NB4 (cell line): ENCODE results near the gene CIITA.

Source experiments
- DNase-seq: peaks from one replicate; pipeline ENCODE4 v3.0.0; 2010; ENCODE audit warnings: low read depth
- H3K4me3 ChIP-seq: one replicate; pipeline ENCODE4 v1.5.1; 2011; ENCODE audit warnings: mild to moderate bottlenecking, low read depth, low read length, moderate library complexity
- CTCF ChIP-seq: IDR thresholded peaks from one replicate; pipeline ENCODE4 v1.5.1; 2012; ENCODE audit warnings: low read depth, low read length
- MAX ChIP-seq: IDR thresholded peaks from 2 replicates; pipeline ENCODE4 v1.6.1; 2011; ENCODE audit warnings: low read depth, low read length
- MYC ChIP-seq: IDR thresholded peaks from 2 replicates; pipeline ENCODE4 v1.6.1; 2011; ENCODE audit warnings: low read depth, low read length
- POLR2A ChIP-seq: IDR thresholded peaks from 2 replicates; pipeline ENCODE4 v1.6.1; 2011; ENCODE audit warnings: mild to moderate bottlenecking; ENCODE audit not compliant: insufficient read length; ENCODE audit errors: extremely low read depth

The CIITA gene

GRCh38 chr16:10838621-10839278 is 38.3 kb upstream of the CIITA start:
- no peak overlapping the region for H3K4me3 ChIP-seq
- TF ChIP-seq MAX, result no peak
- TF ChIP-seq CTCF, result no peak
- TF ChIP-seq POLR2A, result no peak
- TF ChIP-seq MYC, result no peak
- DNase-seq, result no peak

GRCh38 chr16:10839279-10839666 is 37.7 kb upstream of the CIITA start:
- H3K4me3 ChIP-seq, result no peak overlapping the region
- no peak for DNase-seq
- TF ChIP-seq MAX (no peak), POLR2A (no peak), MYC (no peak), CTCF (no peak)

- no peak overlapping the region for H3K4me3 ChIP-seq
- TF ChIP-seq MYC (no peak), CTCF (no peak)
- DNase-seq, result no peak
These were observed 36.3 kb upstream of the CIITA start for GRCh38 chr16:10840703-10841102.

GRCh38 chr16:10846213-10846998 is 30.6 kb upstream of the CIITA start:
- peak; percentile 15 for DNase-seq

GRCh38 chr16:10847176-10847575 is 29.8 kb upstream of the CIITA start:
- no peak overlapping the region for H3K4me3 ChIP-seq
- peak; percentile 9 for DNase-seq
- TF ChIP-seq CTCF (no peak), MAX (no peak), MYC (no peak), POLR2A (no peak)

More at GRCh38 chr16:10846213-10846998, 30.6 kb upstream of the CIITA start:
- H3K4me3 ChIP-seq, result no peak overlapping the region
- TF ChIP-seq MAX, result no peak
- no peak for TF ChIP-seq MYC
- TF ChIP-seq CTCF, result no peak
- TF ChIP-seq POLR2A, result no peak
